ENCODE data around the gene CBX5. TPM values are rescaled to one million over a fixed set of nuclear protein-coding genes. Genes with fewer than 3 reads are reported as not detected.

CBX5 gene
- 24.5 to 30.1 TPM (median 26.0 TPM) in 5 replicates for total RNA-seq (2022; extraction: Qiagen RNA extraction; ENCODE audit: low read depth)

DNA sequence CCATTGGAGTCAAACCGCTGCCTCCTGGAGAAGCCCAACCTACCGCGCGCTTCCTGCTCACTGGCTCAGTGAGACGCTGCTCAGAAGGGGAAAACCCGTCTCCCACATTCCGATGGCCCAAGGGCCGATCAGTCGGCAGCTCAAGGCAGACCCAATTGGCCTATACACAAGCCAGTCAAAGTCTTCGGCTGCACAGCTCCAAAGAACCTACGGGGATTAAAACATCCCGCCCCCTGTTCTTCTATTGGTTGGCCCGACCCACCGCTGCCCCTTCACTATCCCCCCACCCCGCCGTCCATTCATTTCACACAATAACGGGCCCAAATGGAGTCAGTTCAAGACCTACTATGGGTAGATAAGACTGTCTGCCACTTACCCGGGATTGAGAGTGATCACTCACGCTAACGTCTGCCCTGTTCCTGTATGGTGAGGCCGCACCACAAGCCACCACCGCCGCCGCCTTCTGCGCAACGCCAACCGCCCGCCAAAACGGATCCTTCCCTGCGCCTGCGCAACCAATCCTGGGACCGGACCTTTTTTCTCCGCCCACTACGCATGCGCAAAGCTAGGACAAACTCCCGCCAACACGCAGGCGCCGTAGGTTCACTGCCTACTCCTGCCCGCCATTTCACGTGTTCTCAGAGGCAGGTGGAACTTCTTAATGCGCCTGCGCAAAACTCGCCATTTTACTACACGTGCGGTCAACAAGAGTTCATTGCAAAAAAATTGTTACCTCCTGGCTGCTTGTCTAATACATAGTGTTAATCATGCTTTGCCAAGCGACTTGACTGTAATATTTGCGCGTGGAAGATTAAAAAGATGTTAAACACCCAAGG is at the start of gene CBX5:
TSS of gene CBX5 (minus strand) at position 491 of the 836 bp plus-strand sequence. CDS start 22,472 bp downstream, outside the sequence.

GRCh38 chr12:54324617-54325441 is 44.9 kb upstream of the CBX5 start, which contains the start of gene COPZ1:
Gene COPZ1 (plus strand): TSS chr12:54325131. CDS start chr12:54325164, 33 bp downstream.

GRCh38 chr12:54300732-54301427 is 21.0 kb upstream of the CBX5 start, which contains the start of gene NFE2:
Gene NFE2 (minus strand): TSS chr12:54301015. CDS start chr12:54295248, 5,767 bp downstream.

GRCh38 chr12:54280468-54281260 is 742 bp upstream of the CBX5 start, which contains the start of gene HNRNPA1:
Gene HNRNPA1 (plus strand): TSS chr12:54280726. CDS start chr12:54280808, 82 bp downstream.

Other genes with a start within 250 kb of the CBX5 start
- gene HOXC5, start 247.1 kb downstream of the CBX5 start, total RNA-seq (2022; extraction: Qiagen RNA extraction; ENCODE audit: low read depth), result 0.50 to 1.2 TPM (median 1.0 TPM) in 5 replicates
- gene HOXC4, start 226.3 kb downstream of the CBX5 start, total RNA-seq (2022; extraction: Qiagen RNA extraction; ENCODE audit: low read depth), result 2.4 to 4.2 TPM (median 4.0 TPM) in 5 replicates
- 24.1 to 34.5 TPM (median 34.3 TPM) in 5 replicates for gene SMUG1, start 91.1 kb downstream of the CBX5 start, total RNA-seq (2022; extraction: Qiagen RNA extraction; ENCODE audit: low read depth)
- gene HNRNPA1, start 604 bp upstream of the CBX5 start, total RNA-seq (2022; extraction: Qiagen RNA extraction; ENCODE audit: low read depth), result 1,543 to 3,071 TPM (median 1,659 TPM) in 5 replicates
- gene NFE2, start 20.9 kb upstream of the CBX5 start, total RNA-seq (2022; extraction: Qiagen RNA extraction; ENCODE audit: low read depth), result 0.09 to 0.24 TPM (median 0.14 TPM) in 4 of 5 replicates, not detected in the other
- 217 to 341 TPM (median 246 TPM) in 5 replicates for gene COPZ1, start 45.0 kb upstream of the CBX5 start, total RNA-seq (2022; extraction: Qiagen RNA extraction; ENCODE audit: low read depth)
- 0.03 to 0.09 TPM (median 0.09 TPM) in 3 of 5 replicates, not detected in the others for gene GPR84, start 84.4 kb upstream of the CBX5 start, total RNA-seq (2022; extraction: Qiagen RNA extraction; ENCODE audit: low read depth)
- gene ZNF385A, start 104.6 kb upstream of the CBX5 start, total RNA-seq (2022; extraction: Qiagen RNA extraction; ENCODE audit: low read depth), result 14.3 to 21.0 TPM (median 18.8 TPM) in 5 replicates
- 76.6 to 111 TPM (median 93.8 TPM) in 5 replicates for gene ITGA5, start 139.1 kb upstream of the CBX5 start, total RNA-seq (2022; extraction: Qiagen RNA extraction; ENCODE audit: low read depth)
- not detected in 5 replicates for gene GTSF1, start 193.5 kb upstream of the CBX5 start, total RNA-seq (2022; extraction: Qiagen RNA extraction; ENCODE audit: low read depth)
- gene NCKAP1L, start 217.6 kb upstream of the CBX5 start, total RNA-seq (2022; extraction: Qiagen RNA extraction; ENCODE audit: low read depth), result 0.01 TPM in 1 of 5 replicates, not detected in the others